Measurements from ENCODE around the gene DIPK2A.

DIPK2A gene

GRCh38 chr3:143961342-143961741 lies 10.3 kb upstream of the DIPK2A start:
- H3K27ac Mint-ChIP-seq = no peak overlapping the region
- H3K9me3 Mint-ChIP-seq = peaks cover 10% of the 10 kb centered on the region
- DNase-seq (ENCODE audit: low spot score in 2 of 2) = no peak
- no peak for ATAC-seq (ENCODE audit: low read depth)
- H3K4me1 Mint-ChIP-seq = no peaks in the 10 kb centered on the region
- H3K4me3 Mint-ChIP-seq = no peak overlapping the region
- H3K27me3 Mint-ChIP-seq = peaks cover 5% of the 10 kb centered on the region
- no peaks in the 10 kb centered on the region for H3K36me3 Mint-ChIP-seq

DNA sequence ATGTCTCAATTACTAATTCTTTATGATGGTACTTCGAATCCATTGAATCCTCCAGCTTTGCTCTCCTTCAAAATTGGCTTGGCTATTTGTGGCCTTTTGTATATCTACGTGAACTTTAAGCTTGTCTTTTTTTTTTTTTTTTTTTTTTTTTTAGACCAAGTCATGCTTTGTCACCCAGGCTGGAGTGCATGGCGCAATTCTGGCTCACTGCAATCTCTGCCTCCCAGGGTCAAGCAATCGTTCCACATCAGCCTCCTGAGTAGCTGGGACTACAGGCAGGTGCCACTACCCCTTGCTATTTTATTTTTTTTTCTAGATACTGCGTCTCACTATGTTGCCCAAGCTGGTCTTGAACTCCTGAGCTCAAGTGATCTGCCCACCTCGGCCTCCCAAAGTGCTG lies 7.7 kb upstream of the DIPK2A start:
- H3K9me3 Mint-ChIP-seq = peaks cover 6% of the 10 kb centered on the region
- H3K36me3 Mint-ChIP-seq = no peaks in the 10 kb centered on the region
- H3K4me1 Mint-ChIP-seq = no peaks in the 10 kb centered on the region
- peaks cover 5% of the 10 kb centered on the region for H3K27me3 Mint-ChIP-seq
- DNase-seq (ENCODE audit: low spot score in 2 of 2) = no peak
- no peak overlapping the region for H3K27ac Mint-ChIP-seq
- ATAC-seq (ENCODE audit: low read depth) = no peak
- H3K4me3 Mint-ChIP-seq = no peak overlapping the region

GRCh38 chr3:143970773-143971358 lies 757 bp upstream of the DIPK2A start:
- Mint-ChIP-seq H3K27me3 (peaks cover 2% of the 10 kb centered on the region), H3K4me3 (peak overlapping the region; percentile 98), H3K4me1 (peaks cover 18% of the 10 kb centered on the region), H3K27ac (peak overlapping the region; percentile 97), H3K9me3 (no peaks in the 10 kb centered on the region), H3K36me3 (no peaks in the 10 kb centered on the region)
- ATAC-seq (ENCODE audit: low read depth) (peak; percentile 9), DNase-seq (ENCODE audit: low spot score in 2 of 2) (peak; percentile 52 to 65)

DNA sequence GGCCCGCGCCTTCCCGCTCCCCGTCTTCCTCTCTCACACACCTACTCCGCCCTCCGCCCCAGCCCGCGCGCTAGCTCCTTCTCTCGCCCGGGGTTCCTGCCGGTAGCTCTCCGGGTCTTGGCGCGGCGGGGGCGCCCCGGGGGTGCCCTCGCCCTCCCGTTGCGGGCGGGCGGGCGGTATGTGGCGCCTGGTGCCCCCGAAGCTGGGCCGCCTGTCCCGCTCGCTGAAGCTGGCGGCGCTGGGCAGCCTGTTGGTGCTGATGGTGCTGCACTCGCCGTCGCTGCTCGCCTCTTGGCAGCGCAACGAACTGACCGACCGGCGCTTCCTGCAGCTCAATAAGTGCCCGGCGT lies 507 bp downstream of the DIPK2A start:
- DNase-seq (ENCODE audit: low spot score in 2 of 2) (no peak), ATAC-seq (ENCODE audit: low read depth) (peak; percentile 9)
- Mint-ChIP-seq H3K4me1 (peaks cover 23% of the 10 kb centered on the region), H3K36me3 (no peaks in the 10 kb centered on the region), H3K4me3 (peak overlapping the region; percentile 98), H3K27me3 (no peaks in the 10 kb centered on the region), H3K9me3 (no peaks in the 10 kb centered on the region), H3K27ac (peak overlapping the region; percentile 97)

GRCh38 chr3:143972505-143973258 lies 1.1 kb downstream of the DIPK2A start:
- H3K4me1 Mint-ChIP-seq = peaks cover 26% of the 10 kb centered on the region
- H3K27ac Mint-ChIP-seq = peak overlapping the region; percentile 97
- H3K9me3 Mint-ChIP-seq = no peaks in the 10 kb centered on the region
- H3K4me3 Mint-ChIP-seq = peak overlapping the region; percentile 98
- H3K36me3 Mint-ChIP-seq = no peaks in the 10 kb centered on the region
- no peaks in the 10 kb centered on the region for H3K27me3 Mint-ChIP-seq
- ATAC-seq (ENCODE audit: low read depth) (peak; percentile 23), DNase-seq (ENCODE audit: low spot score in 2 of 2) (peak; percentile 66 to 74)

- Mint-ChIP-seq H3K27ac (peak overlapping the region; percentile 94), H3K4me3 (peak overlapping the region; percentile 98), H3K36me3 (no peaks in the 10 kb centered on the region), H3K4me1 (peaks cover 32% of the 10 kb centered on the region), H3K27me3 (no peaks in the 10 kb centered on the region), H3K9me3 (no peaks in the 10 kb centered on the region)
- DNase-seq (ENCODE audit: low spot score in 2 of 2) = no peak
- ATAC-seq (ENCODE audit: low read depth) = peak; percentile 31
These were observed 1.8 kb downstream of the DIPK2A start for GRCh38 chr3:143973259-143974021.

DNA sequence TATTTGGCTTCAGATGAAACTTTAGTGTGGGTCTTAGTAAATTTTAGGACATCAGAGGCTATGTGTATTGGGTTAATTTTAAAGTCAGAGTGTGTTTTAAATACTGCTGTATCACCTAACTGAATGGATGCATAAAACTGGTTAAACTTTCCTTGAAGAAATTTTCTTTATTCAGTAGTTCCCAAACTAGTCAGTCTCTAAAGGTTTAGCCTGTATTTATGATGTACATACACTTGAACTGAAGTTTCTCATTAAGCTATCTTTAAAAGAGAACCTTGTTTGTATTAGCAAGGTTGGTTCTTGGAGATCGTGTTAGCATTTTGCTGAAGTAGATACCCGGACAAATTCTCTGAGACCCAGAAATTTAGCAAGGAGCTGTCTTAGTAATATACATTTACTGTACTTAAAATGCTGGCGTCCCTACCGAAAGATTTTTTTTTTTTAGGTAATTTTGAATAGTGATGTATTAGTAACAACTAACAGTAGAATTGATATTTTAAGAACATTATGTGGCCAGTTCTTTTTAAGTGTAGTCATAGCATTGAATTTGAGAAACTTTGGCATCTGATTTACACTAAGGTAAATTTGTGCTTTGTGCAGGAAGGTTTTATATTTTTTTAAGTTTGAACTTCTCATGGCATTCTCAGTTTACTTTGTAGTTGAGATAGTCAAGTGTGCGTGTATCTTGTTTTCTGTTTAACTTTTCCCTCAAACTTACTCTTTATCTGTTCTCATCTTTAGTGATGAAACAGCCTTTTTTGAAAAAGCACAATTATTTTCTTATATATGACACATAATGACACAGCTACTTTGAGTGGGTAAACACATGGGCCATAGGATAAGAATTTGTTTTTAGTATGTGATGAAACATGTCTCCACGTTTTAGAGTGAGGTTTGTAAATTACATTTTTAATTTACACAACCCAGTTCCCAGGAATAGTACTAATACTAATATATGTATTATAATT lies 2.9 kb downstream of the DIPK2A start:
- Mint-ChIP-seq H3K4me3 (peak overlapping the region; percentile 98), H3K27ac (peak overlapping the region; percentile 94), H3K9me3 (no peaks in the 10 kb centered on the region), H3K36me3 (no peaks in the 10 kb centered on the region), H3K27me3 (no peaks in the 10 kb centered on the region), H3K4me1 (peaks cover 39% of the 10 kb centered on the region)
- DNase-seq (ENCODE audit: low spot score in 2 of 2) (no peak), ATAC-seq (ENCODE audit: low read depth) (no peak)

GRCh38 chr3:143975554-143976152 lies 4.0 kb downstream of the DIPK2A start:
- Mint-ChIP-seq H3K4me1 (peaks cover 41% of the 10 kb centered on the region), H3K9me3 (no peaks in the 10 kb centered on the region), H3K4me3 (no peak overlapping the region), H3K27ac (no peak overlapping the region), H3K36me3 (no peaks in the 10 kb centered on the region), H3K27me3 (no peaks in the 10 kb centered on the region)
- ATAC-seq (ENCODE audit: low read depth) = no peak
- DNase-seq (ENCODE audit: low spot score in 2 of 2) = peak in 1 of 2 donors; percentile 19

DNA sequence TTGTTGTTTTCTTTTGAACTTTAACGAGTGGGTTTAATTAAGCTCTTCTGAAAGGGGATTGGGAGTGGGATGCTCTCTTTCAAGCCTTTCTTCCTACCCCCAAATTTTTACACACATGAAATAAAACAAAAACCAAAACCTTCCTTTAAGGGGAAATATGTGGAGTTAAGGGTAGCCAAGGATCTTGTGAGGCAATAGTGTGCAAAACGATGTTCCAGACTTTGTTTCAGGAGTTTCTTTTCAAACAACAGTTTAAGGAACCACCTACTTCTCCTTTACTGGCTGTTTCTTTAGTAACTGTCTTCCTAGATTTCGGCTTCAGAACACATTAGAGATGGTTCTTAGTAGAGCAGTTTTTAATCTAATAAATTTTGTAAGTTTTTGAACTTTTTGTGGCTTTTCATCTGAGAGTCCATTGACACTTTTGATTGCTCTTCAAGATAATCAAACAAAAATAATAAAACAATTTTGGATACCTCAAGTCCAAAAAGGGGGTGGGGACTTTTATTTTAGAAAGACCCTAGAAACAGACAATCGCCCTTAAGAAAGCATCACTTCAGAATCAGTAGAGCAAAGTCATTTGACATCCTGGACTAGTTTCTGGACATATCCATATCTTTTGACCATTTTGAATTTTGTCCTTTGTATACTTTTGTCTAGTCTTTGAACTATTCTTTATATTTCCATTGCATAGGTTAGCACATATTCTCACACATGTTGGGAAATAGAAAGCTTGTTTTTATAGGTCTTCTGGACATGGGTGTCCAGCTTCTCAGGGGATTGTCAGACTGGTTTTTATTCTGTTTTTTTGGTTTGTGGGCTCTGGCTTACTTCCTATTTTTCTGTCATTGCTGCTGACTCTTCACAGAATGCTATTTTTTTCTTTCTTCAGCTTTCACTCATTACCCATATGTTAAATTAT lies 6.0 kb downstream of the DIPK2A start:
- Mint-ChIP-seq H3K27me3 (no peaks in the 10 kb centered on the region), H3K36me3 (peaks cover 4% of the 10 kb centered on the region), H3K27ac (no peak overlapping the region), H3K4me3 (peak overlapping the region; percentile 57), H3K4me1 (peaks cover 47% of the 10 kb centered on the region), H3K9me3 (no peaks in the 10 kb centered on the region)
- DNase-seq (ENCODE audit: low spot score in 2 of 2) (no peak), ATAC-seq (ENCODE audit: low read depth) (no peak)

GRCh38 chr3:143978263-143978631 lies 6.6 kb downstream of the DIPK2A start:
- H3K27ac Mint-ChIP-seq = no peak overlapping the region
- H3K9me3 Mint-ChIP-seq = no peaks in the 10 kb centered on the region
- no peak for ATAC-seq (ENCODE audit: low read depth)
- no peak for DNase-seq (ENCODE audit: low spot score in 2 of 2)
- H3K36me3 Mint-ChIP-seq = peaks cover 11% of the 10 kb centered on the region
- H3K27me3 Mint-ChIP-seq = no peaks in the 10 kb centered on the region
- H3K4me3 Mint-ChIP-seq = peak overlapping the region; percentile 57
- H3K4me1 Mint-ChIP-seq = peaks cover 50% of the 10 kb centered on the region

DNA sequence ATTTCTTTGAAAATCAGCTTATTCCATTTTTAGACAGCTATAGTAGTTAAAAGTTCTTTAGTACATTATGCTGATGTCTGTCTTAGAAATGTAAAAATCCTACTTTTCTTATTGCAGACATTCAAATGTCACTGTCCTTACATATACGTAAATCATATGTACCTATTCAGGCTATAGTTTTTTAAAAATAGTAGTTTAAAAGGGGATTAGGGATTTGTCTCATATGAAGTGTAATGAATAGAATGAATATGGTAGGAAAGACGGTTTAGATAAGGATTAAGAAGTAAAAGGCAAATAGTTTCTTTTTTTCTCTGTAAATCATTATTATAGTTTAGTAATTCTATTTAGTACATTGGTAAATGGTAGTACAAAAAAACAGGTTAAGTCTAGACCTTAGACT lies 7.4 kb downstream of the DIPK2A start:
- Mint-ChIP-seq H3K4me1 (peaks cover 48% of the 10 kb centered on the region), H3K4me3 (no peak overlapping the region), H3K27ac (no peak overlapping the region), H3K27me3 (no peaks in the 10 kb centered on the region), H3K9me3 (no peaks in the 10 kb centered on the region), H3K36me3 (peaks cover 14% of the 10 kb centered on the region)
- DNase-seq (ENCODE audit: low spot score in 2 of 2) = no peak
- ATAC-seq (ENCODE audit: low read depth) = no peak

DNA sequence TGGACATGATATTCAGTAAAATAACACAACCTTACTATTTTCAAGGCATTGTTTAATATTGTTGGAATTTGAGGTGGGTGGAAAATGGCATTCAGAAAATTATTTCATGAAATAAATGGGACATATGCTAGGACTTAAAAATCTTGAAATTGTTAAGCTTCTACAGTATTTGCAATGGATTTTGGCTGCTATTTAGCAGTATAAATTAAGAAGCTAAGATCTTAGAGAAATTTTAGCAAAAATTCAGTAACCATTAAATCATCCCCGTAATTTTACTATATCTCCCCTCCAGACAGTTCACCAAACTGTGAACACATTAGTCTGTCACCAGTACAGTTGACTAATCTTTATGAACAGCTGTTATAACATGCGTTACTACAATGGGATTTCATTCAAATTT lies 8.2 kb downstream of the DIPK2A start:
- no peak for ATAC-seq (ENCODE audit: low read depth)
- no peak overlapping the region for H3K4me3 Mint-ChIP-seq
- peaks cover 47% of the 10 kb centered on the region for H3K4me1 Mint-ChIP-seq
- H3K27me3 Mint-ChIP-seq = no peaks in the 10 kb centered on the region
- H3K36me3 Mint-ChIP-seq = peaks cover 16% of the 10 kb centered on the region
- H3K27ac Mint-ChIP-seq = no peak overlapping the region
- H3K9me3 Mint-ChIP-seq = no peaks in the 10 kb centered on the region
- DNase-seq (ENCODE audit: low spot score in 2 of 2) = no peak

Data from memory B cell (primary cell).